HG02763 (cell line): Measurements from ENCODE around the gene STK32B.
"Not testable (repeated sequence)": the region's sequence is repeated elsewhere in the genome, so short reads cannot be mapped to it uniquely, and the experiment has no call there.

Experiments used
- ATAC-seq: cut with Tn5 transposase; IDR thresholded peaks from one replicate; pipeline ENCODE4 v1.9.1; 2021; ENCODE audit warnings: mild to moderate bottlenecking, moderate library complexity; ENCODE audit not compliant: unreplicated experiment

The STK32B gene

GRCh38 chr4:5051278-5052203 lies at the start of gene STK32B:
TSS of gene STK32B (plus strand) at chr4:5051480.
- ATAC-seq = no peak

DNA sequence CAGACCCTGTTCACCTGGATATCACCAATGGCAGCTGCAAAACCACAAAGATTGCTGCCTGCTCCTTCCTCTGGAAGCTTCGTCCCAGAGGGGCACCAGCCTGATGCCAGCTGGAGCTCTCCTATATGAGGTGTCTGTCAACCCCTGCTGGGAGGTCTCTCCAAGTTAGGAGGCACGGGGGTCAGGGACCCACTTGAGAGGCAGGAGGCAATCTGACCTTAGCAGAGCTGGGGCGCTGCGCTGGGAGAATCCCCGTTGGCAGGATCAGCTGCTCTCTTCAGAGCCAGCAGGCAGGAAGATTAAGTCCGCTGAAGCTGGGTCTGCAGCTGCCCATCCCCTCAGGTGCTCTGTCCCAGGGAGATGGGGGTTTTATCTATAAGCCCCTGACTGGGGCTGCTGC lies 49.6 kb upstream of the STK32B start:
- not testable (repeated sequence) for ATAC-seq

- no peak for ATAC-seq
These were observed 47.9 kb upstream of the STK32B start for GRCh38 chr4:5003372-5003857.

DNA sequence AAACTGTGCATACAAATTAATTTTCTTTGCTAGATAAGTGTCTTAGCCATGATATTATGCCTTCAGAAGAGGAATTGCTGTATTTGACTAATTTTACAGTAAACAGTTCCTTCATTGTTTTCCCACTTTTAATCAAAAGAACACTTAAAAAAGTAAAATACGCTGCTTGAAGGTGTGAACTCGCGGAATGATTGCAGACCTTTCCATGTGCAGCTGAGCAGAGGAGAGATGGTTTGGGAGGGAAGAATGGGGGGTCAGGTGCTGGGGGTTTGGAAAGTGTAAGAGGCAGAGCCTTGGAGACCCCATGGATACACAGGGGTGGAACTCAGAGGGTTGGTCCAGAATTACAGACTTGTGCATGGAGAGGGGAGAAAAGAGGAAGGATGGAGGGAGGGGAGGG lies 47.4 kb upstream of the STK32B start:
- no peak for ATAC-seq

GRCh38 chr4:5004496-5004895 lies 46.8 kb upstream of the STK32B start:
- no peak for ATAC-seq

- ATAC-seq = not testable (repeated sequence)
These were observed 44.3 kb upstream of the STK32B start for GRCh38 chr4:5006932-5007331.

- no peak for ATAC-seq
These were observed 41.5 kb upstream of the STK32B start for GRCh38 chr4:5009796-5010195.

- ATAC-seq = no peak
These were observed 40.3 kb upstream of the STK32B start for GRCh38 chr4:5010984-5011383.

DNA sequence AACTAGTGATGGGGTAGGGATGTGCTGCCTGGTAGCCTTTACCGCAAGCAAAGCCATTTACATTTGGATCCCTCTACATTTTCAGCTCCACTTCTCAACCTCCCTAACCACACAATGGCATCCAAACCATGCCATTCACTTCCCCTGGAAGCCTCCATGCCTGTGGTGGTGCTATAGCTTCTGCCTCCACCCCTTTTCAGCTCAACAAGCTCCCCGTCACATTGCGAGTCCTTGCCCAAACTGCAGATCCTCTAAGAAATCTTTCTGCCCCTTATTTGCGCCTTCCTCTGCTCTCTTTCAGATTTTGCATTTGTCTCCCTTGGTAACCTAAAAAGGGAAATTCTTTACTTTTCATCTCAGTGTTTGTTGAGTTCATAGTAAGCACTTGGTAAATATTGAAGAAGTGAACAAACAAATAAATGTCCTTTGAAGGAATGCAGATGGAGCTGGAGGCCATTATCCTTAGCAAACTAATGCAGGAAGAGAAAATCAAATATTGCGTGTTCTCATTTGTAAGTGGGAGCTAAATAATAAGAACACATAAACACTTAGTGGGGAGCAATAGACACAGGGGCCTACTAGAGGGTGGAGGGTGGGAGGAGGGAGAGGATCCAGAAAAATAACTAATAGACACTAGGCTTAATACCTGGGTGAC lies 38.9 kb upstream of the STK32B start:
- ATAC-seq = no peak

DNA sequence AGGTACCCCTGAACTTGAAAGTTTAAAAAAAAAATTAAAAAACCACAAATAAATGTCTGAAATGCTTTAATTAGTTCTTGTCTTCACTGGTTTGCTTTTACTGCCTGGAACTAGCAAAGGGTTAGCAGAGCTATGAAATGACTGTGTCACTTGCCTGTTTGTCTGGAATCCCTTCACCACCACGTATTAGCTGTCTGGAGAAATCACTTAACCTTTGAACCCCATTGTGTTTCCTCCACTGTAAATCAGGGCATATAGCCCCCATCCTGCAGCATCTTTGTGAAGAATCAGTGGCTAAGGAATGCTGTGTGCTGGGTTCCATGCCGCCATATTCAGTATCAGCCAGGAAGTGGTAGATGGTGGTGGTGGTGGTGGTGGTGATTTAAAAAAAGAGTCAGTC lies 38.3 kb upstream of the STK32B start:
- no peak for ATAC-seq

GRCh38 chr4:5014007-5014682 lies 37.1 kb upstream of the STK32B start:
- ATAC-seq = no peak

DNA sequence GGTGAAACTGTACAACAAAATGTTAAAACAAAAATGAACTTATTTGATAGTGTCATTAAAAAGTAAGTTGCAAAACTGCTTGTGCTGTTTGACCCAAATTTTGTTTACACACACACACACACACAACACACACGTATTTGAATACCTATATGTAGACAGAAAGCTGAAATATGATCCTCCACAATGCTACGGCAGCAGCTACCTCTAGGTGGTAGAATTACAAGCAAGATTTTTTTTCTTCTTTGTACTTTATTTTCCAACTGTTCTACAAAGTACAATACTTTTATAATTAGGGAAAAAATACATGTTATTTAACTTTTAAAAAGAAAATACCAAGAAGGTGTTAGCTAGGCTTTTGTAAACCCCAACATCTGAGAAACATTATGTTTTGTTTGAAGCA lies 33.2 kb upstream of the STK32B start:
- ATAC-seq = no peak

- no peak for ATAC-seq
These were observed 32.7 kb upstream of the STK32B start for GRCh38 chr4:5018603-5019002.

- no peak for ATAC-seq
These were observed 32.0 kb upstream of the STK32B start, which contains the start of gene CYTL1 for GRCh38 chr4:5019274-5019673. TSS of gene CYTL1 (minus strand) at chr4:5019458. CDS start at chr4:5019445, 13 bp downstream.

- no peak for ATAC-seq
These were observed 31.5 kb upstream of the STK32B start for GRCh38 chr4:5019796-5020195.

DNA sequence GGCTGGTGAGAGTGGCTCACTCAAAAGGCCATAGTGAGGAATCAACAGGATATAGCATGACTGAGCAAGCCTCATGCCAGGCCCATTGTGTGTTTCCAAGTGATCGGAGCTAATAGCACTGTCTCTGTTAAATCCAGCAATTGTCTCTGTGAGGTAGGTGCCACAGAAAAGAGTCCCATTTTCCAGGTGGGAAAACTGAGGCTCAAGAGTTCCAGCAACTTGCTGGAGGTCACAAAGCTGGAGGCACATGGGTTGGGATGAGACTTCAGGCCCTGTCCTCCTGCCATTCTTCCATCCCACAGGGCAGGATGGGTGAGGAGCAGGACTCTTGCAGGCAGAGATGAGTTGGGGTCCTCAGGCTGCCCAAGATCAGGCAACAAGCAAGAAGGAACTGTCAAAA lies 30.9 kb upstream of the STK32B start:
- no peak for ATAC-seq

DNA sequence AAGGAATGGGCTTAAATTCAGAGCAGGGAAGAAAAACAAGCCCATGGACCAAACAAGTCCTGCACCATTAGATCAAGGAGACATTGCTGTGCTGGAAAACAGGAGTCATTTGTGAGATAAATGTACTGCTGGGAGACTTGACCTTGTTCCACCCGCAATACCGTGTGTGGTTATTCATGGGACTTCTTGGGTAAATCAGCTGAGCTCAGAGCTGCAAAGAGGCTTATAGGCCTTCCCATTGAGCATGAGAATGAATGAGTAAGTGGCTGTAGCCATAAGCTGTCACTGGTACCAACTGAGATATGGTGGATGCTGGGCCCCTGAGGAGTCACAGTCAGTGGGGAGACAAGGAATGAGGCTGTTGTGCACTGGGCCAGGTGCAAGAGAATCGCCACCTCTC lies 29.7 kb upstream of the STK32B start:
- ATAC-seq = no peak

- ATAC-seq = no peak
These were observed 26.6 kb upstream of the STK32B start for GRCh38 chr4:5024673-5025072.

GRCh38 chr4:5026371-5026770 lies 24.9 kb upstream of the STK32B start:
- ATAC-seq = no peak

DNA sequence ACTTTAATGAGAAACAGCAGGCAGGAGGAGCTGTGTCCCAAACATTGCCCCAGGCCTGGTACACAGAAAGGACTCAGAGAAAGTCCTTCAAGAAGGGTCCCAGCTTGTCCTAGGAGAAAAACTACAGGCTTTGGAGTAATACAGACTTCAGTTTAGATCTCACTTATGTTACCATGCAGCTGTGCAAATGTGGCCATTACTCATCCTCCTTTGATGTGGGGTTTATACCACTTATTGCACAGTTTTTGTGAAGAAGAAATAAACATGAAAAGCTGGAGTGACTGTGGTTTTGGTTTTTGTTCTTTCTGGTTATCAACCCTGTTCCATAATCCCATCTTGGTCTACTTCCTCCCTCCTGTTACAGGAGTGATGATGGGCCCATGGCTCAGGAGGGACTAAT lies 23.9 kb upstream of the STK32B start:
- ATAC-seq = no peak

- no peak for ATAC-seq
These were observed 22.8 kb upstream of the STK32B start for GRCh38 chr4:5028480-5028879.
